NCI-H187 (cell line): ENCODE results near the gene TRIM34.
"Not testable (repeated sequence)": the region's sequence is repeated elsewhere in the genome, so short reads cannot be mapped to it uniquely, and the experiment has no call there.

Source experiments
- DNase-seq, 2 experiments: peaks; one replicate each; lab custom pipeline; 2025; lab: John Stamatoyannopoulos, UW

Gene TRIM34

DNA sequence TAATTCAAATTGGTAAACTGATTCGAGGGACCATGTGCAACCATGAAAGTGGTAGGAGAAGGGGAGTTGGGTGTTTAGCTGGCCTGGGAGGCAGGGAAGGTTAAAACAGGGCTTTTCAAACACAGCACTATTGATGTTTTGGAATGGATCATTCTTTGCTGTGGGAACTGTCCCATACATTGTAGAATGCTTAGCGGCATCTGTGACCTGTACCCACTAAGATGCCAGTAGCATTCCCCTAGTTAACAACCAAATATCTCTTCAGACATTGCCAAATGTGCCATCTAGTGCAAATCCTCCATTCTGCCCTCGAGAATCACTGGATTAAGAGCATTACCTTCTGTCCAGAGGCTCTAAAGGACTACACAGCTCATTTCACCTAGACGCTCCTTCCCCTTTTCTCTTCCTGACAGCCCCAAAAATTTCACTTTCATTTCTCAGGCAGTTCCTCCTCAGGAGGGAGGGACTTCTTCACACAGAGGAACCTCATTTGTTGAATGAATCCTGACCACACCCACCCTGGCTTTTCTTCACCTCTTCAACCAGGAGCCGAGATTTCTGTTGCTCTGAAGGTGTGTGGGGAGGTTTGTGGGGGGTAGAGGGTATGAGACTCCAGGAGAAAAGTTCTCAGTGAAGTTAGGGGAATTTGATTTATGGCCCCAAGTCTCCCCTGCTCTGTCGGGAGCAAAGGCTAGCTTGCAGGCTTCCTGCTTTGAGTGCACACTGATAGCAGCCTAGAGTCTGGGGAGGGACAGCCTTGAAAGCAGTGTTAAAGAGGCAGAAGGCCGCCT lies at the start of gene TRIM34:
TRIM34 (plus strand) TSS at position 513 of the 791 bp plus-strand sequence. CDS start 7,331 bp downstream, outside the sequence.
- DNase-seq = no peak

- no peak for DNase-seq
Measured at GRCh38 chr11:5575152-5575551, 49.6 kb upstream of the TRIM34 start.

- DNase-seq = no peak
Measured at GRCh38 chr11:5577101-5577500, 47.7 kb upstream of the TRIM34 start.

GRCh38 chr11:5580577-5580976 lies 44.2 kb upstream of the TRIM34 start, which contains the start of gene OR52B6:
TSS of gene OR52B6 (plus strand) at chr11:5580877. CDS start at chr11:5580877, 0 bp downstream.
- no peak for DNase-seq

DNA sequence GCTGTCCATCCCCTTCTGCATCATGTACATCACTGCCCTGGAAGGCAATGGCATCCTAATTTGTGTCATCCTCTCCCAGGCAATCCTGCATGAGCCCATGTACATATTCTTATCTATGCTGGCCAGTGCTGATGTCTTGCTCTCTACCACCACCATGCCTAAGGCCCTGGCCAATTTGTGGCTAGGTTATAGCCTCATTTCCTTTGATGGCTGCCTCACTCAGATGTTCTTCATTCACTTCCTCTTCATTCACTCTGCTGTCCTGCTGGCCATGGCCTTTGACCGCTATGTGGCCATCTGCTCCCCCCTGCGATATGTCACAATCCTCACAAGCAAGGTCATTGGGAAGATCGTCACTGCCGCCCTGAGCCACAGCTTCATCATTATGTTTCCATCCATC lies 43.8 kb upstream of the TRIM34 start:
- no peak for DNase-seq

- DNase-seq = not testable (repeated sequence)
Measured at GRCh38 chr11:5584458-5584857, 40.3 kb upstream of the TRIM34 start.

- not testable (repeated sequence) for DNase-seq
Measured at GRCh38 chr11:5589906-5590305, 34.9 kb upstream of the TRIM34 start.

DNA sequence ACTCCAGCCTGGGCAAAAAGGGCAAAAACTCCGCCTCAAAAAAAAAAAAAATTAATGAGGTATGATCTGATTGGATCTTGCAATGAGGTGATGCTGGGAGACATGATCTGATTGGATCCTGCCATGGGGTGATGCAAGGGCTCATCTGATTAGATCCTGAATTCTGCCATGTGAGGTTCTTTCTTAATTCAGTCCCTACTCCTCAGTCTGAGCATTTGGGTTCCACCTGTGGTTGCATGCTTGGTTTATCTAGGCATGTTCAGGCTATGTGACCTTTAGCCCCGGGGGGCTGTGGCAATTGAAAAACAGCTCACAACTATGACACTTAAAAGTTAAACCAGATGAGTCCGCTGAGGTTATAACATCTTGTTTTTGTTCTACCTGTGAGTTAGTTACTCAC lies 33.2 kb upstream of the TRIM34 start:
- DNase-seq = no peak

- DNase-seq = no peak
Measured at GRCh38 chr11:5592615-5593014, 32.2 kb upstream of the TRIM34 start.

DNA sequence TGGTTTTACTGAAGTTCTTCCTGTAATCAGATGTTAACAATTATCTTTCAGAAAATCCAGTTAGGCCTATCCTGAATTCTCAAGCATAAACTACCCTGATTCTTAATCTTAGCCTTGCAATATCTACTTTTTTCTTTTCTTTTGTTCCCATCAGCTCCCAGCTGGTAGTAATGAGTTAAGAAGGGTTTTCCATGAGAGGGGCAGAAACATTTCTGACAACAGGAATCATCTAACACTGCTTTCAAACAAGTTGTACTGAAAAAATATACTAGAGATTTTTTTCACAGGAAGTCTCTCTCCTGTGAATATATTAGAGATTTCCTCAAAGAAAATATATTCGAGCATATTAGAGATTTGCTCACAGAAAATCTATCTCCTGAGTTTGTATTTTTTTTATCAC lies 31.7 kb upstream of the TRIM34 start:
- DNase-seq = no peak

DNA sequence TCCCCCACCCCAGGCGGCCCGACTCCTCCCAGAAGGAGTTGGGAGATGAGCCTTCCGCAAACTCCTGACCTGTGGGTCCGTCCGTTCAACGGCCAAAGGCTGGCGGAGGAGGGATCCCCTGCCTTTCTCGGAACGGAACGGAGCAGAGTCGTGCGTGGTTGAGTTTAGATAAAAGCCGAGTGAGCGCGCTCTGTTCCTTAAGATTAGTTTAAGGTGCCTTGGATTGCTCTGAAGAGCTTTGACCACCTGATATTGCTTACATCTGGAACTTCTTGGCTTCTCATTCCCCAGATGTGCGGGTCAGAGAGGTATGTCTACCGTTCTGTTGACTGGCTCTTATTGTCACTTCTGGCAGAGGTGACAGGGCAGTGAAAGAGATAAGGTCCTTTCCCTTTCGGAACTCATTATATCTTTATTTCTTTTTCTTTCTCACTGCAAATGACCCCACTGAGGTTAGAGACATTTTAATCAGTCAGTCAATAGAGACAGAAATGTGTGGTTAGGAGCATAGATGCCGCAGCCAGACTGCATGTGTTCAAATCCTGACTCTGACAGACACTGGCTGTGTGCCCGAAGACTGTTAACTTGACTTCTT lies 28.1 kb upstream of the TRIM34 start, which contains the start of gene TRIM6:
TRIM6 (plus strand) TSS at position 31 of the 595 bp plus-strand sequence; CDS start at position 292, 261 bp downstream.
- no peak for DNase-seq

DNA sequence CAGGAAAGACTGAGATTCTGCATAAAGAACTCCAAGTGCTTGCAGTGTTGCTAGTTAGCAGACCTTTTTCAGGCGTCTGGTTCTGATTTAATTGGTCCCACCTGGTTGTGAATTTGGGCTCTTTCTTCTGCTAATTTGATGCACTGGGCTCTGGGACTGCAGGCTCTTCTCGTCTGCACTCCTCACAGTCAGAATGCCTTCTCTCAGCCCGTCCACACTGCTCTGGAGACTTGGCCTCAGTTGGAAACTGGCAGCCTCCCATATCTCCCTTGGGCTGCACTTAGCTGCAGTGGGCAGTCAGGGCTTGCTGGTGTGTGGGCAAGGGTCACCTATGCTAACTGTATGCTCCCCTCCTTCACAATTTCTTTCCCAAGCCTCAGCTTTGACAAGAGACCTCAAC lies 26.8 kb upstream of the TRIM34 start:
- no peak for DNase-seq

DNA sequence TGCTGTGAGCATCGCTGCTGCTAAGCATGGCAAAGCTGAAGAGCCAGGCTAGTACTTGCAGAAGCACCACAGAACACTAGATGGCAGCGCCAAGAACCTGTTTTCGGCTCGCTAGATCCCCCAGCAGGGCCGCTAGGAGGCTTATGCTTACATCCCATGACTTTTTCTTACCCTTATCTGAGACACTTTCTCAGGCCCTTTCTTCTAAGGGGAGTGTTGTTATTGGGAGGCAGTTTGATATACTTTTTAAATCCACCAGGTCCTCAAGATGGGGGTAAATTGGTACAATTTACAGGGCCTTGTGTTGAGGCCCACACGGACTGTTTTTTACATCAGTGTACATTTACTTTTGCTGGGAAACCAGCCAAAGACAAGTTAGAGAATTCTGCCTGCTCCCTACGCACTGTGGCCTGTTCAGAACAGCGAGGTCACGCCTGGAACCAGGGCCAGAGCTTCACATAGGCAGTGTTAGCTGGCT lies 24.4 kb upstream of the TRIM34 start:
- DNase-seq = no peak

DNA sequence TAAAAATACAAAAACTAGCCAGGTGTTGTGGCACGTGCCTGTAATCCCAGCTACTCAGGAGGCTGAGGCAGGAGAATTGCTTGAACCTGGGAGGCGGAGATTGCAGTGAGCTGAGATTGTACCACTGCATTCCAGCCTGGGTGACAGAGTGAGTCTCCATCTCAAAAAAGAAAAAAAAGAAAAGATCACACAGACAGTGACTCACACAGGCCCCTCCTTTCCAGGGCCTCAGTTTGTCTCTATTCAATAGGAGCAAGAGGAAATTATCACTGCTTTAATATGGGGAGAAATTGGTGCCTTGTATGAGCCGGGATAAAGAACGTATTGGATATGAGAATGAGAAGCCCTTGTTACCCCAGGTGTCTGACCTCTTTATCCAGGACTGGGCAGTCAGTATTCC lies 22.0 kb upstream of the TRIM34 start:
- DNase-seq = not testable (repeated sequence)

- DNase-seq = no peak
Measured at GRCh38 chr11:5603326-5603725, 21.5 kb upstream of the TRIM34 start.

DNA sequence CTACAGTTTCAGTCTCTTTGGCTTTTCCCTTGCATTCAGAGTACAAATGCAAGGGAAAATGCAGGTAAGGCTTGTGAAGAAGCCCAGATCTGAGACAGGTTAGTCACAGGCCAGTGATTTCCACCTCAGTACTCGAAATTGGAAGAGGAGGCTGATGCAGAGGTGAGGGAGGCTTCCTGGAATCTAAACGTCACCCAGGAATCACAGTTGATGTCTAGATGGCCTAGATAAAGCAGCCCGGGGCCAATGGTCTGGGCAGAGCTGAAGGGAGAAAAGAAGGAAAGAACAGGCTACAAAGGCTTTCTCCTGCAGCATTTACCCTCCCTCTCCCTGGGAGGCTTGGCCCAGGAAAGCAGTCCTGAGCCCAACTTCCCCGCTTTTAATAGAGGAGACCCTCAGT lies 19.9 kb upstream of the TRIM34 start:
- DNase-seq = no peak

DNA sequence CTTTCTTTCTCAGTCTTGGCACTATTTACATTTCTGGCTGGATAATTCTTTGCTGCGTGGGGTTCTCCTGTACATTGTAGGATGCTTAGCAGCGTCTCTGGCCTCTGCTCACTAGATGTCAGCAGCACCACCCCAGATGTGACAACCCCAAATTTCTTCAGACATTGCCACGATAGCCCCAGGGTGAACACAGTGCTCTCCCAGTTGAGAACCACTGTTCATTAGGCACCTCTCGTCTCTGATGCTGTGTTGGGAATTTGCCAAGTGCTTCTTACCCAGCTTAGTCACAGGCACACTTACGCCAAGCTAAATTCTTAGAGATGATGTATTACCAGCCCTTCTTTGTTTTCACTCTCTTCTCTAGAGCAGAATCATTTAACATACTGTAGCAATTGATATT lies 19.0 kb upstream of the TRIM34 start:
- no peak for DNase-seq

- DNase-seq = no peak
Measured at GRCh38 chr11:5608808-5609207, 16.0 kb upstream of the TRIM34 start.

DNA sequence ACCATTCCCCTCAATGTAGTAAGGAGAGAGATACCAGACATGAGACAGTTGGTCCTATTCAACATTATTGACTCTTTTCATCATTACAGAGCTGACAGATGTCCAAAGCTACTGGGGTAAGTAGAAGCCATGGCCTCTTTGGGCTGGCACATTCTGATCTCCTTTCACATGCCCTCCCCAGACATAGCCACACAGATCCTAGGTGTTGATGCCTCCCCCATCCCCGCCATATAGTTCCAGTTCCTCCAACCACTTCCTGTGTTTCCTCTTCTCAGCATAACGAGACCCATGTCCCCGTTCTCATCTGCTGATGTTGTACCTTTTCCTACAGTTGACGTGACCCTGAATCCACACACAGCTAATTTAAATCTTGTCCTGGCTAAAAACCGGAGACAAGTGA lies 14.4 kb upstream of the TRIM34 start:
- no peak for DNase-seq

- DNase-seq = no peak
Measured at GRCh38 chr11:5611627-5612026, 13.2 kb upstream of the TRIM34 start.

DNA sequence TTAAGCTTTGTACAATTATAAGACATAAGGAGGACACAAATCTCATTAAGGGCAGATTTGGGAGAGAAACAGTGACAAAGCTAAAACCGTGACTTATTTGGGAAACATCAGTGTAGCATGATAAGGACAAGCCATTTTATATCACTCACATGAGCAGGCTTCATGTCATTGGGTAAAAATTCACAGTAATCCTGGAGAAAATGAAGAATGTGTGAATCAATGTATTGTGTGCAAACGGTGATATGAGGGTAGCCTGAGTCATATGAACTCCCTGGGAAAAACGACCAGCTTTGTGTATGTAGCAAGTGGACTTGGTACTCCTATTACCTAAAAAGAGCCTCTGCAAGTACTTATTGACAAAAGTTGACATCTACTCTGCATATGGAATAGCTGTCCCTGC lies 6.0 kb upstream of the TRIM34 start:
- DNase-seq = no peak

- DNase-seq = no peak
Measured at GRCh38 chr11:5620651-5621521, 3.9 kb upstream of the TRIM34 start.
